SK-N-SH treated with all-trans-retinoic acid at 6 μM for 48 hours (cell line): ENCODE measurements around the gene STOML1.
A peak's percentile ranks its signal among the peaks of the same experiment; 100 is the strongest.

ENCODE experiments used
- ATAC-seq: fragments of 200-7000 bp; cut with Tn5 transposase; 3 replicates; pipeline ENCODE4 v1.9.1; 2020; ENCODE audit warnings: mild to moderate bottlenecking, moderate library complexity
- CSDC2 ChIP-seq: fragments of 250-450 bp; sonication (Bioruptor Pico); IDR thresholded peaks from 2 replicates; pipeline ENCODE4 v1.5.0; 2020; ENCODE audit warnings: mild to moderate bottlenecking, moderate library complexity
- ESRRG ChIP-seq: fragments of 250-450 bp; sonication (Bioruptor Pico); IDR thresholded peaks from 2 replicates; pipeline ENCODE4 v1.6.1; 2021; ENCODE audit warnings: mild to moderate bottlenecking
- GLIS3 ChIP-seq: fragments of 250-450 bp; sonication (Bioruptor Pico); IDR thresholded peaks from 2 replicates; pipeline ENCODE4 v1.5.0; 2020; ENCODE audit warnings: mild to moderate bottlenecking, moderate library complexity
- OSR1 ChIP-seq: fragments of 250-450 bp; sonication (Bioruptor Pico); IDR thresholded peaks from 2 replicates; pipeline ENCODE4 v1.8.0; 2022; ENCODE audit warnings: moderate library complexity, mild to moderate bottlenecking, inconsistent platforms
- PPARA ChIP-seq: fragments of 250-450 bp; sonication (Bioruptor Pico); IDR thresholded peaks from 2 replicates; pipeline ENCODE4 v1.5.0; 2020; ENCODE audit warnings: mild to moderate bottlenecking, borderline replicate concordance
- RARB ChIP-seq: fragments of 250-450 bp; sonication (Bioruptor Pico); IDR thresholded peaks from 2 replicates; pipeline ENCODE4 v1.8.0; 2021; ENCODE audit warnings: mild to moderate bottlenecking, moderate library complexity
- SNAI2 ChIP-seq: fragments of 250-450 bp; sonication (Bioruptor Pico); IDR thresholded peaks from 2 replicates; pipeline ENCODE4 v1.5.0; 2020; ENCODE audit warnings: mild to moderate bottlenecking, moderate library complexity
- TCF4 ChIP-seq: fragments of 250-450 bp; sonication (Bioruptor Pico); IDR thresholded peaks from 2 replicates; pipeline ENCODE4 v1.8.0; 2021; ENCODE audit warnings: mild to moderate bottlenecking, moderate library complexity, borderline replicate concordance
- ZC3H10 ChIP-seq: fragments of 250-450 bp; sonication (Bioruptor Pico); IDR thresholded peaks from 2 replicates; pipeline ENCODE4 v1.5.1; 2021; ENCODE audit warnings: mild to moderate bottlenecking, moderate library complexity
- ZFP30 ChIP-seq: fragments of 450-650 bp; formaldehyde crosslinking; IDR thresholded peaks from 2 replicates; pipeline ENCODE4 v1.5.0; 2022; ENCODE audit warnings: mild to moderate bottlenecking, moderate library complexity
- ZNF565 ChIP-seq: fragments of 450-650 bp; formaldehyde crosslinking; conservative IDR thresholded peaks from 2 replicates; pipeline ENCODE4 v1.5.0; 2020; ENCODE audit warnings: low read depth, mild to moderate bottlenecking, moderate library complexity
- ZNF70 ChIP-seq: fragments of 450-650 bp; formaldehyde crosslinking; IDR thresholded peaks from 2 replicates; pipeline ENCODE4 v1.5.0; 2020; ENCODE audit warnings: mild to moderate bottlenecking, moderate library complexity
- TF ChIP-seq, protein P1 (sequence below): fragments of 250-450 bp; sonication (Bioruptor Pico); IDR thresholded peaks from 2 replicates; pipeline ENCODE4 v1.5.0; 2020; ENCODE audit warnings: mild to moderate bottlenecking, moderate library complexity
- TF ChIP-seq, protein P2 (sequence below): fragments of 250-450 bp; sonication (Bioruptor Pico); IDR thresholded peaks from 2 replicates; pipeline ENCODE4 v1.5.1; 2020; ENCODE audit warnings: low read depth, mild to moderate bottlenecking, moderate library complexity
- TF ChIP-seq, protein P3 (sequence below): fragments of 250-450 bp; sonication (Bioruptor Pico); IDR thresholded peaks from 2 replicates; pipeline ENCODE4 v1.5.1; 2021; ENCODE audit warnings: mild to moderate bottlenecking, moderate library complexity
- TF ChIP-seq, protein P4 (sequence below): fragments of 250-450 bp; sonication (Bioruptor Pico); IDR thresholded peaks from 2 replicates; pipeline ENCODE4 v1.8.0; 2020; ENCODE audit warnings: mild to moderate bottlenecking, moderate library complexity, borderline replicate concordance

The STOML1 gene

DNA sequence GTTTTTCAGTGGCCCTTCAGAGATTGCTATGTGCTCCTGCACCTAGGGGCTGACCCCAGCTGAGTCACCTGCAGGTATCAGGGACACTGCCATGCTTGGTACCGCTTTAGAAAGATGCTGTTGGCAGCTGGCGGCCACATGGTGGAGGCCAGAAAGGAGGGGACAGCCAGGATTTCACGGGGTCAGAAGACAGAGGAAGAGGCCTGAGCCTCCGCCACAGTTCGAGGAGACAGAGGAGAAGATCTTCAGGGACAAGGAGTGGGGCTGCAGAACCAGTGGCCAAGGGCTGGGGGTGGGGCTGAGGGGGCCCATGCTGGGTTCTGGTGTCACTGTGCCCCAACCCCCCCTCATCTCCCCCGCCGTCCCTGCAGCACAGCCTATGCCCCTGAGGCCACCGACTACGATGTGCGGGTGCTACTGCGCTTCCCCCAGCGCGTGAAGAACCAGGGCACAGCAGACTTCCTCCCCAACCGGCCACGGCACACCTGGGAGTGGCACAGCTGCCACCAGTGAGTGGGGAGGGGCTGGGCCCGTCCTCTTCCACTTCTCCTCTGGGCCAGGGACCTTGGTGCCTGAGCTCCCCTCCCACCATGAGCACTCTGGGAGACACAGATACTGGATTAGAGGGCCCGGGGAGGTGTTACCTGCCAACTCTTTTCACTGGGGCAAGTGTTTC is 45.9 kb downstream of the STOML1 start (continued):
- TF ChIP-seq, protein P1, sequence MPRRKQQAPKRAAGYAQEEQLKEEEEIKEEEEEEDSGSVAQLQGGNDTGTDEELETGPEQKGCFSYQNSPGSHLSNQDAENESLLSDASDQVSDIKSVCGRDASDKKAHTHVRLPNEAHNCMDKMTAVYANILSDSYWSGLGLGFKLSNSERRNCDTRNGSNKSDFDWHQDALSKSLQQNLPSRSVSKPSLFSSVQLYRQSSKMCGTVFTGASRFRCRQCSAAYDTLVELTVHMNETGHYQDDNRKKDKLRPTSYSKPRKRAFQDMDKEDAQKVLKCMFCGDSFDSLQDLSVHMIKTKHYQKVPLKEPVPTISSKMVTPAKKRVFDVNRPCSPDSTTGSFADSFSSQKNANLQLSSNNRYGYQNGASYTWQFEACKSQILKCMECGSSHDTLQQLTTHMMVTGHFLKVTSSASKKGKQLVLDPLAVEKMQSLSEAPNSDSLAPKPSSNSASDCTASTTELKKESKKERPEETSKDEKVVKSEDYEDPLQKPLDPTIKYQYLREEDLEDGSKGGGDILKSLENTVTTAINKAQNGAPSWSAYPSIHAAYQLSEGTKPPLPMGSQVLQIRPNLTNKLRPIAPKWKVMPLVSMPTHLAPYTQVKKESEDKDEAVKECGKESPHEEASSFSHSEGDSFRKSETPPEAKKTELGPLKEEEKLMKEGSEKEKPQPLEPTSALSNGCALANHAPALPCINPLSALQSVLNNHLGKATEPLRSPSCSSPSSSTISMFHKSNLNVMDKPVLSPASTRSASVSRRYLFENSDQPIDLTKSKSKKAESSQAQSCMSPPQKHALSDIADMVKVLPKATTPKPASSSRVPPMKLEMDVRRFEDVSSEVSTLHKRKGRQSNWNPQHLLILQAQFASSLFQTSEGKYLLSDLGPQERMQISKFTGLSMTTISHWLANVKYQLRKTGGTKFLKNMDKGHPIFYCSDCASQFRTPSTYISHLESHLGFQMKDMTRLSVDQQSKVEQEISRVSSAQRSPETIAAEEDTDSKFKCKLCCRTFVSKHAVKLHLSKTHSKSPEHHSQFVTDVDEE (CRISPR knock-in tag) = no peak
- TF ChIP-seq ZC3H10 (no peak), SNAI2 (CRISPR knock-in tag) (no peak), CSDC2 (no peak), PPARA (no peak)
- TF ChIP-seq, all 23 proteins: peak for 0

DNA sequence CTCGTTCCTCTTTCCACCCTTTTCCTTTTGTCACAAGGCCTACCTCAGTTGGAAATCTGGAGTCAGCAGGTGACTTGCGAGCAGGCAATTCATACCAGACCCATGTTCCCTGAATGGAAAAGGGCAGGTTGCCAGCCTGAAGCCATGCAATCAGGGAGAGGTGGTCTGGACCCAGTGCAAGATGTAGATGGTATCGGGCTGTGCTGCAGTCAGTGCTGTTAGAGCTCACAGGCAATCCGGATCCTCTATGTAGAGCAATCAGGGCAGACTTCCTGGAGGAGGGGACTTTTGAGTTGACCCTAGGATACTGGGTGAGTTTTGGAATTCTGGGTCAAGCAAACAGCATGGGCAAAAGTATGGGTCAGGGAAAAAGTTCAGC is 47.0 kb downstream of the STOML1 start:
- TF ChIP-seq, protein P1 (CRISPR knock-in tag) = no peak
- TF ChIP-seq OSR1 (CRISPR knock-in tag) = no peak
- TF ChIP-seq TCF4 (CRISPR knock-in tag) = peak; percentile 60; the same call in 1 of the 2 replicates
- ATAC-seq = no peak; the same call in 2 of the 3 replicates

DNA sequence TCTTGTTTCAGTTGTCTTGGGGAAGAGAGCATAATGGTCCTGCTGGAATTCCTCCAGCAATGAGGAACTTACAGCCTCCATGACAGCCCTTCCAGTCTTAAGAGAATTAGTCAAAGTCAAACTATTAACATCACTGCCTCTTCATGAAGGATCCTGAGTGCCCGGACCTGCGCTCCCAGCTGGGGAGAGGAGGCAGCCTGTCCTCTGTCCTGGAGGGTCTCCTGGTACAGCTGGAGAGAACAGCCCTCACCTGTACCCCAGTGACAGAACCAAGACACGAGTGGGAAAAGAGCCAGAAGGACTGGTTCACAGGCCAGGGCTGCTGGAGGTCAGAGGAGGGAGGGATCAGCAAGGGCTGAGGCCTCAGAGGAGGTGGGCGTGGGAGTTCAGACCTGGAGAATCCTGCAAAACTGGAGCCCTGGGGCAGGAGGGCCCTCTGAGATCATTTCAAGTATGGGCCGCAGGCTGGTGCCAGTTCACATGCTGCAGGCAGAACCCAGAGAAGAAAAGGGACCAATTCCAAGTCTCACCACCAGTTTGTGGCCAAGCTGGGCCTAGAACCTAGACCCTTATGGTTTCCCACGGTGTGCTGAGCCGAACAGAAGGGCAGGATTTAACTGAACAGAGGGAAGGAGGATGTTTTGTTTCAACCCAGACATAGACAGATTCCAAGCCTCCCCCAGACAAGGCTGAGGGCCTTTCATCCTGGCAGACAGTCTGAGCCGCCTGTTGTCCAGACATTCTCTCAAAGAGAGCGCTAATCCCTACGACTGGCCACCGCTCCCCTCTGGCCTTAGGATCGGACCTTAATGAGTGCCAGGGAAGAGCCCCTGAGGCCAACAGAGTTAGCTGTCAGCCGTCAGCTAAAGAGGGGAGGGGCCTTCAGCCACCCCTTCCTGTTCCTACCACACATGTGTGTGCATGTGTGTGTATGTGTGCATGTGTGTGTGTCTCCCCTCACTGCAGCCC is 47.6 kb downstream of the STOML1 start:
- peak; percentile 5; the same call in 2 of the 3 replicates for ATAC-seq
- TF ChIP-seq TCF4 (CRISPR knock-in tag) (no peak), ZNF70 (peak; percentile 44; the same call in 1 of the 2 replicates), ZFP30 (no peak)

DNA sequence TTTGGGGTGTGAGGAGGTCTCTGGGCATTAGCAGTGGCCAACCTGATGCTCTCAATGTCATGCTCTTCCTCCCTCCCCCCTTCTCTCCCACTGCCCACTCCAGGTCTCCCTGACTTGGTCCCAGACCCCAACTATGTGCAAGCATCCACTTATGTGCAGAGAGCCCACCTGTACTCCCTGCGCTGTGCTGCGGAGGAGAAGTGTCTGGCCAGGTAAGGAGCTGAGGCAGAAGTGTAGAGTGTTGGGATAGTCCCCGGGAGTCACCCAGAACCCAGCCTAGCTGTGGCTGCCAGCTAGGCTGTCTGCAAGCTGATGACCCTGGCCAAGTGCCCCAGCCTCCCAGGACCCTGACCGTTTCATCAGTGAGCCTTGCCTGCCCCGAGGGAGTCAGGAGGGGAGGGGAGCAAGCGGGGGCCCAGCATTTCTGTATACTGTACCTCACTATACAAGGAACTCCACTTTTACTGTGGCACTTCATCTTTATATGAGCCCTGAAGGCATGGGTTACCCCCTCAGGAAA is 49.3 kb downstream of the STOML1 start:
- no peak for ATAC-seq
- TF ChIP-seq ZNF565 (CRISPR knock-in tag) (no peak), SNAI2 (CRISPR knock-in tag) (no peak), ZNF70 (no peak), CSDC2 (no peak), ESRRG (CRISPR knock-in tag) (no peak), GLIS3 (no peak)

DNA sequence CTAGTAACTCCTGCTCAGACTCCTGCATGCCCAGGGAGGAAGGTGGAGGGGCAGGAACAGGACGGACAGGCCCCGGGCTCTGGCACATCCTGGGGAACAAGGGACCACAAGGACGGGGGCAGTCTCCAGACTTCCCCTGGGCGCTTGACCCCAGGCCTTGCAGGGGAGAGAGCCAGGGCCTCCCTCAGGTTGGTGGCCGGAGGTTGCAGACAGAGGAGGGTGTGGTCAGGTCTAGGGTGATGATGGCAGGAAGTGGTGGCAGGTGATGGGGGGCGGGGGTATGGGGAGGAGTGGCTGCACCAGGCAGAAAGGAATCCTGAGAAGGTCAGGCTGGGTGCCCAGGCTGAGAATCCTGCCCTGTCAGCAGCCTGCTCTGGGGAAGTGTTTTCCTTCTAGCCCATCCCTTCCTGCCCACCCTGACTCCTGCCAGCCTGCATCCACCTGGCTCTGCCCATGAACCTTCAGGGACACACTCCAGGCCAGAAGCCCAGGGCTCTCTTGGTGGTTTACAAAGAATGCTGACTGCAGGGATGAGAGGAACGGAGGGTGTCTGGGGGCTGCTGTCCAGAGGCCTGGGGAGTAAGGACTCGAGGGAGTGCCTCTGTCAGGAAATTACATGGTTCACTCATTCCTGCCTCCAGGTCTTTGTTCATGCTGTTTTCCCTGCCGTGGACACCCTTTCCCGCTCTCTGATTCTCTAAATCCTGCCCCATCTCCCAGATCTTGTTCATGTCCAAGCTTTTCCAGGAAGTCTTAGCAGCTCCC is 50.0 kb downstream of the STOML1 start:
- ATAC-seq = no peak
- TF ChIP-seq, protein P2, sequence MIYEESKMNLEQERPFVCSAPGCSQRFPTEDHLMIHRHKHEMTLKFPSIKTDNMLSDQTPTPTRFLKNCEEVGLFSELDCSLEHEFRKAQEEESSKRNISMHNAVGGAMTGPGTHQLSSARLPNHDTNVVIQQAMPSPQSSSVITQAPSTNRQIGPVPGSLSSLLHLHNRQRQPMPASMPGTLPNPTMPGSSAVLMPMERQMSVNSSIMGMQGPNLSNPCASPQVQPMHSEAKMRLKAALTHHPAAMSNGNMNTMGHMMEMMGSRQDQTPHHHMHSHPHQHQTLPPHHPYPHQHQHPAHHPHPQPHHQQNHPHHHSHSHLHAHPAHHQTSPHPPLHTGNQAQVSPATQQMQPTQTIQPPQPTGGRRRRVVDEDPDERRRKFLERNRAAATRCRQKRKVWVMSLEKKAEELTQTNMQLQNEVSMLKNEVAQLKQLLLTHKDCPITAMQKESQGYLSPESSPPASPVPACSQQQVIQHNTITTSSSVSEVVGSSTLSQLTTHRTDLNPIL (CRISPR knock-in tag) = no peak
- TF ChIP-seq ZNF70 (no peak), CSDC2 (no peak), RARB (no peak), OSR1 (CRISPR knock-in tag) (no peak), ESRRG (CRISPR knock-in tag) (no peak), SNAI2 (CRISPR knock-in tag) (no peak)
- TF ChIP-seq, protein P1 (CRISPR knock-in tag) = no peak
- TF ChIP-seq, protein P3, sequence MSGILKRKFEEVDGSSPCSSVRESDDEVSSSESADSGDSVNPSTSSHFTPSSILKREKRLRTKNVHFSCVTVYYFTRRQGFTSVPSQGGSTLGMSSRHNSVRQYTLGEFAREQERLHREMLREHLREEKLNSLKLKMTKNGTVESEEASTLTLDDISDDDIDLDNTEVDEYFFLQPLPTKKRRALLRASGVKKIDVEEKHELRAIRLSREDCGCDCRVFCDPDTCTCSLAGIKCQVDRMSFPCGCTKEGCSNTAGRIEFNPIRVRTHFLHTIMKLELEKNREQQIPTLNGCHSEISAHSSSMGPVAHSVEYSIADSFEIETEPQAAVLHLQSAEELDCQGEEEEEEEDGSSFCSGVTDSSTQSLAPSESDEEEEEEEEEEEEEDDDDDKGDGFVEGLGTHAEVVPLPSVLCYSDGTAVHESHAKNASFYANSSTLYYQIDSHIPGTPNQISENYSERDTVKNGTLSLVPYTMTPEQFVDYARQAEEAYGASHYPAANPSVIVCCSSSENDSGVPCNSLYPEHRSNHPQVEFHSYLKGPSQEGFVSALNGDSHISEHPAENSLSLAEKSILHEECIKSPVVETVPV (CRISPR knock-in tag) = no peak
- TF ChIP-seq, protein P4, sequence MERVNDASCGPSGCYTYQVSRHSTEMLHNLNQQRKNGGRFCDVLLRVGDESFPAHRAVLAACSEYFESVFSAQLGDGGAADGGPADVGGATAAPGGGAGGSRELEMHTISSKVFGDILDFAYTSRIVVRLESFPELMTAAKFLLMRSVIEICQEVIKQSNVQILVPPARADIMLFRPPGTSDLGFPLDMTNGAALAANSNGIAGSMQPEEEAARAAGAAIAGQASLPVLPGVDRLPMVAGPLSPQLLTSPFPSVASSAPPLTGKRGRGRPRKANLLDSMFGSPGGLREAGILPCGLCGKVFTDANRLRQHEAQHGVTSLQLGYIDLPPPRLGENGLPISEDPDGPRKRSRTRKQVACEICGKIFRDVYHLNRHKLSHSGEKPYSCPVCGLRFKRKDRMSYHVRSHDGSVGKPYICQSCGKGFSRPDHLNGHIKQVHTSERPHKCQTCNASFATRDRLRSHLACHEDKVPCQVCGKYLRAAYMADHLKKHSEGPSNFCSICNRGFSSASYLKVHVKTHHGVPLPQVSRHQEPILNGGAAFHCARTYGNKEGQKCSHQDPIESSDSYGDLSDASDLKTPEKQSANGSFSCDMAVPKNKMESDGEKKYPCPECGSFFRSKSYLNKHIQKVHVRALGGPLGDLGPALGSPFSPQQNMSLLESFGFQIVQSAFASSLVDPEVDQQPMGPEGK (CRISPR knock-in tag) = no peak
